Amniotic epithelial cell (primary cell): ENCODE measurements around the gene ZNF524.

Experiments
- DNase-seq: peaks from one replicate; pipeline ENCODE4 v3.0.0-alpha.2; 2010; ENCODE audit warnings: low read depth

Gene ZNF524

DNA sequence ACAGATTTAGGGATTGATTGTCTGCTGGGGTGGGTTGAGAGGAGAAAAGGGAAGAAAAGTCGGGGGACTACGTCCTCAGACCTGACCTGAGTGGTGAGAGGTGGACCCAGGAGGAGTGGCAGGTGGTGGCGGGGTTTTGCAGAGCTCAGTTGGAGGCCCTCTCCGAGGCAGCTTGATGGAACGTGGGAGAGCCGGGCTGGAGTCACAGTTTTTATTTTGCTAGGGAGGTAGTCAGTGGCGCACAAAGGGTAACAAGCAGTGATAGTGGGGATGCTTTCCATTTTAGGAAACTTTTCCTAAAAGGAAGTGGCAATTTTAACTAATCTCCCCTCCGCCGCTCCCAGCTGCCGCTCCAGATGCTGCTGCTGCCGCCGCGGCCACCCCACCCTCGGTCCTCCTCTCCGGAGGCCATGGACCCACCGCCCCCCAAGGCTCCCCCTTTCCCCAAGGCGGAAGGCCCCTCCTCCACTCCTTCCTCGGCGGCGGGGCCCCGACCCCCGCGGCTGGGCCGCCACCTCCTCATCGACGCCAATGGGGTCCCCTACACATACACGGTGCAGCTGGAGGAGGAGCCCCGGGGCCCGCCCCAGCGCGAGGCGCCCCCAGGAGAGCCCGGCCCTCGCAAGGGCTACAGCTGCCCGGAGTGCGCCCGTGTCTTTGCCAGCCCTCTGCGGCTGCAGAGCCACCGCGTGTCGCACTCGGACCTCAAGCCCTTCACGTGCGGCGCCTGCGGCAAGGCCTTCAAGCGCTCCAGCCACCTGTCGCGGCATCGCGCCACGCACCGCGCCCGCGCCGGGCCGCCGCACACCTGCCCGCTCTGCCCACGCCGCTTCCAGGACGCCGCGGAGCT is 42.3 kb downstream of the ZNF524 start:
- peak; percentile 18 for DNase-seq

DNA sequence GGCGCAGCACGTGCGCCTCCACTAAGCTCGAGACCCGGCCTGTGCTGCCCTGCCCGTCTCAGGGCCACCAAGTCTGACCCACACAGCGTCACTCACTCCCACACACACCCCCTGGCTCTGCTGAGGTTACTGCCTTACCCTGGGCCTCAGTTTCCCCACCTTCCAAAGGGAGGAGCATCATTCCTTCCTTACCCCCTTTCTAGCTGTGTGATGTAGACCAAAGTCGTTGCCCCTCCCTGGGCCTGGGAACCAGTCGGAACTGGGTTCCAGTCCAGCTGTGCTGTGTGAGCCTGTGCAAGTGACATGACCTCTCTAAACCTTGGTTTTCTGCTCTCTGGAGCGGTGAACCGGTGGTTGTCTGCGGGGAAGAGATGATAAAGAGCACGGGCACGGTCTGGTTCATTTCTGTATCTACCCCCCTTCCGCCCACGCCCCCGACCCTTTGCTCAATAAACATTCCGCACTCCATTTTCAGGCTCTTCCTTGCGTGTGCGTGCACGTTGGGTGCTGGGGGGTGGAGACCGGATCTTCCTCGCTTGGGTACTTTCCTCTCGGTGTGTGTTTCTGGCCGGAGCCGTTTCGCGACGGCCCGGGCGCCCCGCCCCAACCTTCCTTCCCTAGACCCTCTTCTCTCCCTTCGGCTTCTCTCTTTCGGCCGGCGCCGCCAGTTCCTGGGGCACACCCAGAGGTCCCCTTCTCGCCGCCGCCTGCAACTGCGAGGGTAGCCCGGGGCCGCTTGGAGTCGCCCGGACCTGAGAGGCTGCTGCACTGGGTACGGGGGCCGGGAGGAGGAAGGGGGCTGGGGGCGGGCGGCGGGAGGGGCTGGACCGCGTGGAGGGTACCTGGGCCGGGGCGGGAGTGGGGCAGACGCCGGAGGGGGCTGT is 43.2 kb downstream of the ZNF524 start, which contains the start of gene ZNF581:
TSS of gene ZNF581 (plus strand) at position 647 of the 884 bp plus-strand sequence. CDS start 923 bp downstream, outside the sequence.
- peak; percentile 77 for DNase-seq

DNA sequence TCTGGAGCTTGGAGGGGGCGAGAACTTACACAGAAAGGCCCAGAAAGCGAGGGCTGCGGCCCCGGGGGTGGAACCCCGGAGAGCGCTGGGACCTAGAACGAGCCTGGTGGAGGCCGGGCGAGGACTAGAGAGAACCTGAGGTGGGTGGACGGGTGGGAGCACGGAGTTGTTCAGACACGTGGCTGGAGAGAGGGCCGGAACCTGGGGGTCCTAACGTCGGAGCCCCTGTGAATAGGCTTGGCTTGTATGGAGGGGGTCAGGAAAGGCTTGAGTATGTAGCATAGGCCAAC is 43.7 kb downstream of the ZNF524 start:
- no peak for DNase-seq

DNA sequence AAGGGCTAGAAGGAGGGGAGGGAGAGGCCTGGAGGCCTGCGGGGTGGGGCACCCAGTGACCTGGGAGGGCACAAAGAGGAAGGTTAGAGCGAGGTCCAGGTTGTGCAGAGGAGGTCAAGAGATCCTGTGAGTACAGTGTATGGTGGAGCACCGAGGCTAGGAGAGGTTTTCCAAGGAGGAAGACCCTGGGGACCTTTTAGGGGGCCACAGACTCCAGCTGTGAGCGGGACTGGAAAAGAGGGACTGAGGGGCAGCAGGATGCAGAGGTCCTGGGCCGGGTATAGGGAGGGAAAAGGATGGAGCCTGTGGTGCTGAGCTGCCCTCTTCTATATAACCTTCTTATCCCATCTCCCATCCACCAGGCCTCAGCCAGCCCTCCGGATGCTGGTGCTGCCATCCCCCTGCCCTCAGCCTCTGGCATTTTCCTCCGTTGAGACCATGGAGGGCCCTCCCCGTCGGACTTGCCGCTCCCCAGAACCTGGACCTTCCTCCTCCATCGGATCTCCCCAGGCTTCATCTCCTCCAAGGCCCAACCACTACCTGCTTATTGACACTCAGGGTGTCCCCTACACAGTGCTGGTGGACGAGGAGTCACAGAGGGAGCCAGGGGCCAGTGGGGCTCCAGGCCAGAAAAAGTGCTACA is 44.2 kb downstream of the ZNF524 start:
- no peak for DNase-seq

DNA sequence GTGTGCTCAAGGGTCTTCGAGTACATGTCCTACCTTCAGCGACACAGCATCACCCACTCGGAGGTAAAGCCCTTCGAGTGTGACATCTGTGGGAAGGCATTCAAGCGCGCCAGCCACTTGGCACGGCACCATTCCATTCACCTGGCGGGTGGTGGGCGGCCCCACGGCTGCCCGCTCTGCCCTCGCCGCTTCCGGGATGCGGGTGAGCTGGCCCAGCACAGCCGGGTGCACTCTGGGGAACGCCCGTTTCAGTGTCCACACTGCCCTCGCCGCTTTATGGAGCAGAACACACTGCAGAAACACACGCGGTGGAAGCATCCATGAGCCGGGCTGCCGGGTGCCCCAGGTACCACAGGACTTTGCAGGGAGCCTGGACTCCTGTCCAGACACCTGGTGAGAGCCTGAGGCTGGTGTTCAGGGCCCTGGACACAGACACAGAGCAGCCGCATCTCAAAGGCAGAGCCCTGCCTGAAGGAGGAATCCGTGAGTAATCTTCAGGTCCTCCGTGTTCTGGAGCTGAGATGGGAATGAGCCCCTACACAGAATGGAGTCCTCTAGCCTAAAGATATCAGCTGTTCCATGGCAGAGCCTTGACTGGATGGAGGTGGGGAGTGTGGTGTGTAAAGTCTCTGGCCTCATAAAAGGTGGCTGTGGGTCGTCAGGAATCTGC is 44.9 kb downstream of the ZNF524 start:
- DNase-seq, result no peak

DNA sequence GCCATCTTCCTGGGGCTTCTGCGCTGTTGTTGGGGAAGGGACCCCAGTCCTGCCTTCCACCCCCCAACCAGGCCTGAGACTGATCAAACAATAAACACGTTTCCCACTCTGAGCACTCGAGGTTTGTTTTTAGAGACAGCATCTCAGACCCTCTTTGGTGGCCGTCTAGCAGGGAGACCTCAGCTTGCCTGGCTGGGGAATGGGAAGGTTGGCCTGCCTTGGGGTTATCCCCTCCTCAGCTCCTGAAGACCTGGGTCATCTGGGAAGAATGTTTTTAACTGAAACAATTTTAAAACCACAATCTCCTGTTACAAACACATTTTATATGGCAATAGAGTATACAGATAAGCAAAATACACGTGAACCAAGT is 45.4 kb downstream of the ZNF524 start:
- DNase-seq, result no peak

DNA sequence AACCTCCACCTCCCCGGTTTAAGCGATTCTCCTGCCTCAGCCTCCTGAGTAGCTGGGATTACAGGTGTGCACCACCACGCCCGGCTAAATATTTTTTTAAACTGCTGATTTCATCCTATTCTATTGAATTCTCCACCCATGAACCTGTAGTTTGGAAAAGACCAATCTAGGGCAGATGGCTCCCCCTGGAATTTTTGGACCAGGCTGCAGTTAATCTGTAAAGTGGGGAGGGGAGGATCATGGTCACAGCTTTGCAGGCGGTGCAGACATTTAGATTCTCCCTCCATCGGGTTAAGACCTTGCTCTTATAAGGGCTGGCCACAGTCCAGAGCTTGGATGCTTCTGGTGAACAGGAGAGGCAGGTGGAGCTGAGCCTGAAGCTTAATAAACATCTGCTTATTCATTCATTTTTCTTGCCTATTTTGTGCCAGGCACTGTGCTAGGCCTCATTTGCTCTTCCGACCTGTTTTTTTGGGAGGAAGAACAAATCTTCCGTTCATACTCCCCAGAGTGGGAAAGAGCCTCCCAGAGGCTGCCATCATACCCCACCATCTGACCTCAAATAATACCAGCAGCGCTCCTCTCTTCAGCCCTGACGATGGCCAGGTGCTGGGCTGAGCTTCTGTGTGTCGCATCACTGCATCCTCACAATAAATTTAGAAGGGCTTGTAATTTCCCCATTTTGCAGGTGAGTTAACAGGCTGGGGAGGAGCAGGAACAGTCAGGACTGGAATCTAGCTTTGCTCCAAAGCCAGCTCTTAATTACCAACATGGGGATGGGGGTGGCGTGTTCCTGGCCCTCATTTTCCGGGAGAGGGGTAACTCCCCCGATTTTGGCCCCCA is 47.0 kb downstream of the ZNF524 start:
- DNase-seq, result no peak

DNA sequence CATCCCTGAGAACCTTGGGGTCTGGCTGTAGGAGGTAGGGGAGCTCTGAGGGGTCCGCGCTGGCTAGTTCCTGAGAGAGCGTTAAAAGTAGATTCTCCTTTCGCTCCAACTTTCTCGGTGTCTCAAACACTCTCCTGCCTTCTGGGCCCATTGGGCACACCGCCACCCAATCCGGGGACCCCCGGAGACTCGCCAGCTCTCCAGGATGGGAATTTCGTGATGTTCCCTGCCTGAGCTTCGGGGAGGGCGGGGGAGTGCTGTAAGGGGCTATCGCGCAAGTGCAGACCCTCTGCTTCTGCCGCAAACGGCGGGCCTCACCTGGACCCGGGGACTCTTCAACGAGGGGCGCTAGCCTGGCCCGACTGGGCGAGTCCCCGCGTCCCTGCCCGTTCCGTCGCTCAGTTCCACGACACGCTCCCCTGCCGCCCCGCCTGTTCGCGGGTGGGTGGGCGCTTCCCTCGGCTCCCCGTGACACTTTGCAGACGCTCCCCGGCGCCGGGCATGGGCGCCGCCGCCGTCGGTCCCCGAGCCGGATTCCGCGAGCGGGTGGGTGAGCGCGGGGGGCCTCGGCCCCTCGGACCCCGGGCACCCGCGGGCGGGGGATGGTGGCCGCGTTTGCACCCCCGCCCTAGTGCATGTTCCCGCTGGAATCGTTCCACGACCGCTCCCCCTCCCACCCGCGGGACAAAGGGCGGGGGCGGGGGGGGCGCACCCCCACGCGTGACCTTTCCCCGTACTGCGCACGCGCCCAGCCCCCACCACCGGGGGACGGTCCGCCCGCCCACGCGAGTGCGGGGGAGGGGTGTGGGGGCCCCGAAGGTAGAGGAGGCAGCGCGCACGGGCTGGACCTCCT is 47.9 kb downstream of the ZNF524 start, which contains the start of gene CCDC106:
TSS of gene CCDC106 (plus strand) at position 481 of the 853 bp plus-strand sequence. CDS start 835 bp downstream, outside the sequence.
- DNase-seq, result peak; percentile 79

DNA sequence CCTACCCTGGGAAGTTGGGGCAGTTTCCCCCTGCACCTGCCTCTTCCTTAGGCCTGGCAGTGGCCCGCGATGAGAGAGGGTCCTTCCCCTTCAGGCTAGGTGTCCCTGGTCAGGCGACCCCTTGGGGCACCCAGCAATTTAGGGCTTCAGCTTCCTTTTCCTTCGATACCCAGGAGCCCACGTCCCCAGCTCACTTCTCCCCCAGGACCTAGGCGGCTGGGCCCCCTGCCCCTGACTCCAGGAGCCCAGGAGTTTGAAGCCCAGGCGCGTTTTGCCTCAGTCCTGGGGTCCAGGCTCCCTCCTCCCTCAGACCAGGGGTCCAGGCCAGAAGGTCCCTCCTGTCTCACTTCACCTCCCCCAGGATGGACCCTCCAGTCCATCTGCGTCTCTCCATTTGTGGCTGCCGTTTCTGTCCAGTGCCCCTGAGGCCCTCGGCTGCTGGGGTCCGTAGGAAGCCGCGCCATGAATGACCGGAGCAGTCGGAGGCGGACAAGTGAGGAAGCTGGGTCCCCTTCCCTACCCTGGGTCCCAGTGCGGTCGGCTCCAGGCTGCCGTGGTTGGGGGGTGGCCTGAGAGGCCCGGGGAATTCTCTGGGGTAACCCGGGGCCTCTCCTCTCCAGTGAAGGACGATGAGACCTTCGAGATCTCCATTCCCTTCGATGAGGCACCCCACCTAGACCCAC is 48.6 kb downstream of the ZNF524 start:
- no peak for DNase-seq

DNA sequence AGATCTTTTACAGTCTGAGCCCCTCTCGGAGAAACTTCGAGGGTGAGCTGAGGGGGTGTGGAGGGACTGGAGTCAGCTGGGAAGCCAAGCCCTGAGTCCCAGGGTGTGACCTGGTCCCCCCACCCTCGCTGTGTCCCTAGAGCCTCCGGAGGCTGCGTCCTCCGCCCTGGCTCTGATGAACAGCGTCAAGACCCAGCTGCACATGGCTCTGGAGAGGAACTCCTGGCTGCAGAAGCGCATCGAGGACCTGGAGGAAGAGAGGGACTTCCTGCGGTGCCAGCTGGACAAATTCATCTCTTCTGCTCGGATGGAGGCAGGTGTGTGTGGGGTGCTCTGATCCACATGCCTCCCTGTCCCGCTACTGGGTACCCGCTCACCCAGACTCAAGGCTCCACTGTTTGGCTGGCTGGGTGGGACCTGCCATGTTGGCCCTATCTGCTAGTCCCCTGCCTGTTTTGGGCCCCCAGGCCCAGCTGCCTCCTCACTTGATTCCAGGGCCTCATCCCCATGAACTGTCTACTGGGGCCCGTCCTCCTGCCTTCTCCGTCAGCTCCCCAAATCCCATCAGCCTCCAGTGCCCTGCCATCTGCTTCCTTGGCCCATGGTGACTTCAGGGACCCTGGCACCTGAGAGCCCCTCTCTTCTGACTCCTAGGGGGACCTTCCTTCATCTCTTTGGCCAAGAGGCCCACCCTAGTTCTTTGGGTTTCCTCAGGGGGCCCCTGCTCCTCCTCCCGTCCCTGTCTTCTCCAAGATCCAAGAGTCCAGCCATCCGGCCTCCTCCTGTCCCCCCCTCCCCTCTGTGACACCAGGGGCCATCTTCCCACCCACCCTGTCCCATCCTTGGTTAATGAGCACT is 49.4 kb downstream of the ZNF524 start:
- no peak for DNase-seq

DNA sequence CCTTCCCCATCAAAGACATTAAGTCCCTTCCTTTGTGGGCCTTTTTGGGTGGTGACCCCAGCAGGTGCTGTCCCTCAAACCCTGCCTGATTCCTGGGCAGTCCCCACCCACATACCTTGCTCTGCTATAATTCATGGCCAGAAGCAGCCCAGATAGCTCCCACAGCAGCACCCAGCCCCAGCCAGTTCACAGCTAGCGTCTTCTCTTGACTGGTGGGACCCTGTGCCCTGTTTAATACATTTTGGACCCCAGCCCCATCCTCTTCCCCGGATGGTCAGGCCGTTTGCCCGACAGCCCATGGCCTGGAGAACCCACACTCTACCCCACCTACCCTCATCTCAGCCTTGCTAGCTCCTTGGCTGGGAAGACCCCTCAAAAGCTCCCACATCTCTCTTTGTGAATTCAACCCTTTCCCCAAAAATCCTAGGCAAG is 50.1 kb downstream of the ZNF524 start:
- DNase-seq, result no peak

DNA sequence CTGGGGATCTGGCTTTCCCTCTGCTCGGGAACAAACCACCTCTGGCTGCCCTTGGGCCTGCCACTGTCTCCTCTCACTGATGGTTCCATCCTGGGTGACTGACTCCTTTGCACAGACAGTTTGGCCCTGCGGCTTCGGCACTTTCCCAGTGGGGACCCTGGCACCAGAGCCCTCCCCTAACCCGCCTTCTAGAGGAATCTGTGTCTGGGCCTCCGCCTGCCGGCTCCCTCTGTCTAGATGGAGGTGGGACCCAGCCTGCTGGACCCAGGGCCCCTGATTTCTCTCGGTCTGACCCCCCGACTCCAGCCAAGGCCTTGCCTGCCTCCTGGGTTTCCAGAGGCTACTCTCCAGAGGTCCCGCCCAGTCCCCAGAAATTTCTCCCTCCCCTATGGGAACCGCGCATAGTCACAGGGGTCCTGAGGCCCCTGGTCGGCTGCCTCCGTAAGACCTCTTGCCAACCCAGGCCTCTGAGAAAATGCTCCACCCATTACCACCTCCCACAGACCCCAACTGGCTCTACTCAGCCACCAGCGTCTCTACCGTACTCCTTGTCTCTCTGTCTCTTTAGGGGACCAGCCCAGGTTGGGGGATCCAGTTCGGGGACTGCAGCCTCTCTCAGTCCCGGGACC is 50.6 kb downstream of the ZNF524 start:
- no peak for DNase-seq

DNA sequence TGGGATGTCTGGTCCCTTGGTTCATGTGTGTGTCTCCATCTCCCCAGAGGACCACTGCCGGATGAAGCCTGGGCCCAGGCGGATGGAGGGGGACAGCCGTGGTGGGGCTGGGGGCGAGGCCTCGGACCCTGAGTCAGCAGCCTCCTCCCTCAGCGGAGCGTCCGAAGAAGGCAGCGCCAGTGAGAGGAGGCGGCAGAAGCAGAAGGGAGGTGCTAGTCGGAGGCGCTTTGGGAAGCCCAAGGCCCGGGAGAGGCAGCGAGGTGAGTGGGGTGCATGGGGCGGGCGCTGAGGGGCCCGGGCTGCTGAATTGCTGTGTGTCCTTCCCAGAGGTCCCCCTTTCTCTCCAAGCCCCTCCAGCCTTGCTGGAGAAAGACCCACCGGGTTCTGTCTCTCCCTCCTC is 51.1 kb downstream of the ZNF524 start:
- no peak for DNase-seq

DNA sequence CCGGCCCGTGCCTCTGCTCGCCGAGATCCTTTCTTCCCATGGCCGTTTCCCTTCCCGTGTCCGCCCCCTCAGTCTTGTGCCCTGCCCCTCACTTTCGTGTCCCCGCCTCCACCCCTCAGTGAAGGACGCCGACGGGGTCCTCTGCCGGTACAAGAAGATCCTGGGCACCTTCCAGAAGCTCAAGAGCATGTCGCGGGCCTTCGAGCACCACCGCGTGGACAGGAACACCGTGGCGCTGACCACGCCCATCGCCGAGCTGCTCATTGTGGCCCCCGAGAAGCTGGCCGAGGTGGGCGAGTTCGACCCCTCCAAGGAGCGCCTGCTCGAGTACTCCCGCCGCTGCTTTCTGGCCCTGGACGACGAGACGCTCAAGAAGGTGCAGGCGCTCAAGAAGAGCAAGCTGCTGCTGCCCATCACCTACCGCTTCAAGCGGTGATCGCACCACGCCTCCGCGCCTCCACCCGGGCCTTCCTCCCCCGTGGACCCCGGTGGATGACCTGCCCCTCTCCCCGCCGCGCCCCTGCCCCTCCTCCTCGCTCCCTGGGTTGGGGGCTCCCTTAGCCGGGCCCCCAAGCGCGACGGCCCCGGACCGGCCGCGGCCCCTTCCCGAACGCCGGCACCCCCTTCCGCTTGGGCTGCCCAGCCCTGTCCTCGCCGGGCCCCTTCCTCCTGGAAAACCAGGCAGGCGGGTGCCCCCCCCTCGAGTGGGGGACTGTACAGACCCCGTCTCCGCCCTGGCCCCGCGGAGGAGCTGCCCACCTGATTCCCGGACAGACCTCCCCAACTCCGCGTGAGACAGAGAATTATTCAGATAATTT is 52.4 kb downstream of the ZNF524 start:
- no peak for DNase-seq
